Loucy (cell line): ENCODE data around the gene TRIM31.

Experiments
- H2AFZ ChIP-seq: fragments of 200-600 bp; sonication (generic); 2 replicates; pipeline ENCODE4 v1.6.0; 2016; ENCODE audit warnings: antibody characterized with exemption, mild to moderate bottlenecking, low read length, moderate library complexity
- H3F3A ChIP-seq: fragments of 200-600 bp; 2 replicates; pipeline ENCODE4 v1.6.0; 2016; ENCODE audit warnings: antibody characterized with exemption, low read depth, mild to moderate bottlenecking
- H3K27me3 ChIP-seq: fragments of 200-600 bp; sonication (generic); 2 replicates; pipeline ENCODE4 v1.6.1; 2014; ENCODE audit warnings: low read length, mild to moderate bottlenecking; ENCODE audit not compliant: insufficient read depth, poor library complexity, severe bottlenecking
- H3K36me3 ChIP-seq: fragments of 200-600 bp; sonication (generic); 2 replicates; pipeline ENCODE4 v1.6.1; 2016; ENCODE audit warnings: low read length; ENCODE audit not compliant: insufficient read depth
- H3K4me1 ChIP-seq: fragments of 200-600 bp; sonication (generic); 2 replicates; pipeline ENCODE4 v1.5.1; 2014; ENCODE audit warnings: low read length, mild to moderate bottlenecking; ENCODE audit not compliant: insufficient read depth, poor library complexity, severe bottlenecking
- H3K4me2 ChIP-seq: fragments of 200-600 bp; sonication (generic); 2 replicates; pipeline ENCODE4 v1.6.0; 2014; ENCODE audit warnings: antibody characterized with exemption, low read length, low read depth, mild to moderate bottlenecking; ENCODE audit not compliant: poor library complexity, severe bottlenecking
- H3K4me3 ChIP-seq: fragments of 200-600 bp; sonication (generic); 2 replicates; pipeline ENCODE4 v1.5.1; 2014; ENCODE audit warnings: low read length, mild to moderate bottlenecking, mixed read lengths; ENCODE audit not compliant: poor library complexity, severe bottlenecking
- H3K79me2 ChIP-seq: fragments of 200-600 bp; sonication (generic); 2 replicates; pipeline ENCODE4 v1.6.1; 2014; ENCODE audit warnings: low read length; ENCODE audit not compliant: insufficient read depth
- H3K9ac ChIP-seq: fragments of 200-600 bp; sonication (generic); 2 replicates; pipeline ENCODE4 v1.6.0; 2014; ENCODE audit warnings: mild to moderate bottlenecking, low read depth, low read length, moderate library complexity; ENCODE audit not compliant: poor library complexity, severe bottlenecking
- H3K9me2 ChIP-seq: fragments of 200-600 bp; sonication (generic); replicated peaks from 2 replicates; pipeline ENCODE4 v1.6.1; 2016; ENCODE audit warnings: low read depth, low read length, mixed read lengths
- H3K9me3 ChIP-seq: fragments of 200-600 bp; sonication (generic); 2 replicates; pipeline ENCODE4 v1.6.1; 2014; ENCODE audit warnings: mild to moderate bottlenecking, antibody characterized with exemption, low read length, low read depth; ENCODE audit not compliant: insufficient read depth
- H4K20me1 ChIP-seq: fragments of 200-600 bp; sonication (generic); 2 replicates; pipeline ENCODE4 v1.6.0; 2014; ENCODE audit warnings: antibody characterized with exemption, low read length, mild to moderate bottlenecking; ENCODE audit not compliant: insufficient read depth, poor library complexity, severe bottlenecking
- CTCF ChIP-seq: fragments of 200-600 bp; sonication (generic); conservative IDR thresholded peaks from 2 replicates; pipeline ENCODE4 v1.5.1; 2014; ENCODE audit warnings: mild to moderate bottlenecking, antibody characterized with exemption, low read length
- EZH2phosphoT487 ChIP-seq: fragments of 200-600 bp; IDR thresholded peaks from 2 replicates; pipeline ENCODE4 v1.6.1; 2018; ENCODE audit warnings: antibody characterized with exemption, mild to moderate bottlenecking, moderate library complexity, borderline replicate concordance

The TRIM31 gene

GRCh38 chr6:30102414-30102969, 10.4 kb downstream of the TRIM31 start:
- H3K9me3 ChIP-seq: no peaks in the 10 kb centered on the region
- H3K9ac ChIP-seq: peak overlapping the region; percentile 61
- H2AFZ ChIP-seq: peak overlapping the region; percentile 94
- no peak for TF ChIP-seq EZH2phosphoT487
- TF ChIP-seq CTCF: no peak
- H3K4me1 ChIP-seq: peaks cover 25% of the 10 kb centered on the region
- no peaks in the 10 kb centered on the region for H3F3A ChIP-seq
- peak overlapping the region; percentile 71 for H3K4me3 ChIP-seq
- no peaks in the 10 kb centered on the region for H3K36me3 ChIP-seq
- H4K20me1 ChIP-seq: no peaks in the 10 kb centered on the region
- H3K9me2 ChIP-seq: no peaks in the 10 kb centered on the region
- peak overlapping the region; percentile 79 for H3K4me2 ChIP-seq
- H3K27me3 ChIP-seq: no peaks in the 10 kb centered on the region
- H3K79me2 ChIP-seq: no peaks in the 10 kb centered on the region

- H3K4me2 ChIP-seq: peak overlapping the region; percentile 79
- peak overlapping the region; percentile 94; the same call in 1 of the 2 replicates for H2AFZ ChIP-seq
- H3K4me1 ChIP-seq: peaks cover 25% of the 10 kb centered on the region
- no peaks in the 10 kb centered on the region for H4K20me1 ChIP-seq
- TF ChIP-seq EZH2phosphoT487: no peak
- TF ChIP-seq CTCF: no peak
- H3F3A ChIP-seq: no peaks in the 10 kb centered on the region
- H3K79me2 ChIP-seq: no peaks in the 10 kb centered on the region
- H3K36me3 ChIP-seq: no peaks in the 10 kb centered on the region
- no peaks in the 10 kb centered on the region for H3K9me2 ChIP-seq
- peak overlapping the region; percentile 49 for H3K9ac ChIP-seq
- H3K27me3 ChIP-seq: no peaks in the 10 kb centered on the region
- H3K4me3 ChIP-seq: peak overlapping the region; percentile 59
- H3K9me3 ChIP-seq: no peaks in the 10 kb centered on the region
These were observed 11.2 kb downstream of the TRIM31 start for GRCh38 chr6:30101444-30102413.

GRCh38 chr6:30100585-30101443, 12.1 kb downstream of the TRIM31 start:
- no peaks in the 10 kb centered on the region for H3K27me3 ChIP-seq
- no peaks in the 10 kb centered on the region for H3F3A ChIP-seq
- peak overlapping the region; percentile 56 for H3K4me2 ChIP-seq
- no peaks in the 10 kb centered on the region for H3K36me3 ChIP-seq
- H3K4me1 ChIP-seq: peaks cover 25% of the 10 kb centered on the region
- 0 out of 2 replicates have a peak overlapping the region, but pooled peaks have one; percentile 94 for H2AFZ ChIP-seq
- H3K79me2 ChIP-seq: no peaks in the 10 kb centered on the region
- H3K4me3 ChIP-seq: no peak overlapping the region
- TF ChIP-seq CTCF (no peak), EZH2phosphoT487 (no peak)
- no peaks in the 10 kb centered on the region for H3K9me2 ChIP-seq
- H3K9ac ChIP-seq: no peak overlapping the region
- no peaks in the 10 kb centered on the region for H4K20me1 ChIP-seq
- no peaks in the 10 kb centered on the region for H3K9me3 ChIP-seq
